Pons (tissue), 1 donor: Measurements from ENCODE around the gene SSH2.
A peak's percentile ranks its signal among the peaks of the same experiment; 100 is the strongest.

Experiments used
- DNase-seq: peaks from one replicate; pipeline ENCODE4 v3.0.0-alpha.2; 2016; ENCODE audit warnings: low spot score

Gene SSH2

GRCh38 chr17:29777663-29778062, 152.4 kb downstream of the SSH2 start:
- no peak for DNase-seq

- no peak for DNase-seq
Observed at GRCh38 chr17:29776026-29776425, 154.0 kb downstream of the SSH2 start.

- no peak for DNase-seq
Observed at GRCh38 chr17:29772981-29773380, 157.0 kb downstream of the SSH2 start.

GRCh38 chr17:29771546-29771945, 158.5 kb downstream of the SSH2 start:
- DNase-seq = no peak

- no peak for DNase-seq
Observed at GRCh38 chr17:29769225-29769624, 160.8 kb downstream of the SSH2 start.

GRCh38 chr17:29766796-29767327, 163.2 kb downstream of the SSH2 start:
- DNase-seq = no peak

- no peak for DNase-seq
Observed at GRCh38 chr17:29764748-29765147, 165.3 kb downstream of the SSH2 start.

- no peak for DNase-seq
Observed at GRCh38 chr17:29764217-29764616, 165.8 kb downstream of the SSH2 start.

GRCh38 chr17:29763273-29763672, 166.8 kb downstream of the SSH2 start:
- no peak for DNase-seq

GRCh38 chr17:29761040-29761761, 168.8 kb downstream of the SSH2 start:
- DNase-seq = peak; percentile 80

- peak; percentile 44 for DNase-seq
Observed at GRCh38 chr17:29760279-29761039, 169.6 kb downstream of the SSH2 start.

GRCh38 chr17:29758255-29758654, 171.8 kb downstream of the SSH2 start:
- DNase-seq = no peak

GRCh38 chr17:29757788-29758187, 172.2 kb downstream of the SSH2 start:
- no peak for DNase-seq

- no peak for DNase-seq
Observed at GRCh38 chr17:29753845-29754439, 176.1 kb downstream of the SSH2 start.

- DNase-seq = peak; percentile 35
Observed at GRCh38 chr17:29749045-29749825, 180.8 kb downstream of the SSH2 start.

- no peak for DNase-seq
Observed at GRCh38 chr17:29748400-29748799, 181.6 kb downstream of the SSH2 start.

- peak; percentile 28 for DNase-seq
Observed at GRCh38 chr17:29747660-29748059, 182.4 kb downstream of the SSH2 start.

GRCh38 chr17:29746669-29747068, 183.4 kb downstream of the SSH2 start:
- no peak for DNase-seq

GRCh38 chr17:29744121-29744520, 185.9 kb downstream of the SSH2 start:
- DNase-seq = no peak

- no peak for DNase-seq
Observed at GRCh38 chr17:29742210-29742513, 187.9 kb downstream of the SSH2 start.

- DNase-seq = peak; percentile 61
Observed at GRCh38 chr17:29740017-29740416, 190.0 kb downstream of the SSH2 start.

- DNase-seq = no peak
Observed at GRCh38 chr17:29734640-29735039, 195.4 kb downstream of the SSH2 start.
